Measurements from ENCODE around the gene SFMBT2.

GRCh38 chr10:7400068-7400715 is 10.6 kb downstream of the SFMBT2 start:
- no peak for TF ChIP-seq CTCF (IDR thresholded peaks at IDR 0.05 in 8 of 11, conservative IDR thresholded peaks at IDR 0.05 in 3 of 11)
- TF ChIP-seq POLR2A (IDR thresholded peaks at IDR 0.05) = no peak
- TF ChIP-seq POLR2AphosphoS5 (IDR thresholded peaks at IDR 0.05) = no peak

Measured in spleen (tissue), 7 donors.